ENCODE data around the gene KRTAP12-1. TPM values are rescaled to one million over a fixed set of nuclear protein-coding genes. Genes with fewer than 3 reads are reported as not detected.

The KRTAP12-1 gene
- total RNA-seq, 4 donors from 2014 or later: 6.0 to 32.1 TPM; not detected in 2

GRCh38 chr21:44696572-44696971 is 14.6 kb upstream of the KRTAP12-1 start:
- Histone ChIP-seq H3K4me3 (no peak overlapping the region), H3K4me1 (no peaks in the 10 kb centered on the region), H3K36me3 (no peaks in the 10 kb centered on the region), H3K27me3 (peaks cover 58% of the 10 kb centered on the region), H3K27ac (no peak overlapping the region), H3K9me3 (no peaks in the 10 kb centered on the region)
- no peak for DNase-seq (ENCODE audit: low spot score in 2 of 2)
- no peak for TF ChIP-seq EP300 (IDR thresholded peaks at IDR 0.05)
- no peak for TF ChIP-seq POLR2AphosphoS5 (IDR thresholded peaks at IDR 0.05)
- no peak for TF ChIP-seq POLR2A (IDR thresholded peaks at IDR 0.05)
- TF ChIP-seq CTCF (IDR thresholded peaks at IDR 0.05): no peak
- 68% methylated on average over 10 of the region's 10 CpGs for WGBS

DNA sequence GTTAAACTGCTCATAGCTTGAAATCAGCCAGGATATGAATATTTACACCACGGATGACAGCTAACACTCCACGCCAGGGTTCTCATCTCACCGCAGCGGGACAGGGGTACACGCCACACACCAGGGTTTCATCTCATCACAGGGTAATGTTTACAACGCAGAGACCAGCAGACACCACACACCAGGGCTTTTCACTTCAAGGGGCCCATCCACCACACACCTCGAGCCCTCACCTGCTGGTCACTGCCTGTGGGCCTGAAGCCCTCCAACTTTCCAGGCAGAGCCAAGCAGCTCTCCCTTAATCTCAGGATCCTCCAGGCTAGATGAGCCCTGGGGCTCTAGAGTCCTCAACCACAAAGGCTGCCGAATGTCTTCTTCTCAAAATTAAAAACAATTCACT is 13.7 kb upstream of the KRTAP12-1 start:
- DNase-seq (ENCODE audit: low spot score in 2 of 2): no peak

GRCh38 chr21:44695184-44695583 is 13.2 kb upstream of the KRTAP12-1 start:
- H3K27me3 ChIP-seq: peaks cover 44% of the 10 kb centered on the region
- H3K4me1 ChIP-seq: no peaks in the 10 kb centered on the region
- 71% methylated on average over 1 of the region's 8 CpGs for WGBS
- no peak overlapping the region for H3K4me3 ChIP-seq
- no peaks in the 10 kb centered on the region for H3K9me3 ChIP-seq
- no peak overlapping the region for H3K27ac ChIP-seq
- H3K36me3 ChIP-seq: no peaks in the 10 kb centered on the region
- TF ChIP-seq POLR2A (IDR thresholded peaks at IDR 0.05) (no peak), CTCF (IDR thresholded peaks at IDR 0.05) (no peak), EP300 (IDR thresholded peaks at IDR 0.05) (no peak), POLR2AphosphoS5 (IDR thresholded peaks at IDR 0.05) (no peak)
- no peak for DNase-seq (ENCODE audit: low spot score in 2 of 2)

More for the DNA sequence above, 13.7 kb upstream of the KRTAP12-1 start:
- Histone ChIP-seq H3K27me3 (peaks cover 49% of the 10 kb centered on the region), H3K9me3 (no peaks in the 10 kb centered on the region), H3K4me1 (no peaks in the 10 kb centered on the region), H3K36me3 (no peaks in the 10 kb centered on the region), H3K4me3 (no peak overlapping the region), H3K27ac (no peak overlapping the region)
- WGBS: 78% methylated on average over 8 of the region's 8 CpGs
- no peak for TF ChIP-seq POLR2AphosphoS5 (IDR thresholded peaks at IDR 0.05)
- no peak for TF ChIP-seq CTCF (IDR thresholded peaks at IDR 0.05)
- TF ChIP-seq POLR2A (IDR thresholded peaks at IDR 0.05): no peak
- TF ChIP-seq EP300 (IDR thresholded peaks at IDR 0.05): no peak

GRCh38 chr21:44694776-44695175 is 12.8 kb upstream of the KRTAP12-1 start:
- no peak for TF ChIP-seq POLR2AphosphoS5 (IDR thresholded peaks at IDR 0.05)
- no peak for TF ChIP-seq POLR2A (IDR thresholded peaks at IDR 0.05)
- TF ChIP-seq EP300 (IDR thresholded peaks at IDR 0.05): no peak
- no peak for TF ChIP-seq CTCF (IDR thresholded peaks at IDR 0.05)
- H3K36me3 ChIP-seq: no peaks in the 10 kb centered on the region
- no peak overlapping the region for H3K27ac ChIP-seq
- no peaks in the 10 kb centered on the region for H3K9me3 ChIP-seq
- H3K4me1 ChIP-seq: no peaks in the 10 kb centered on the region
- no peak for DNase-seq (ENCODE audit: low spot score in 2 of 2)
- no peak overlapping the region for H3K4me3 ChIP-seq
- 78% methylated on average over 11 of the region's 11 CpGs for WGBS
- H3K27me3 ChIP-seq: peaks cover 40% of the 10 kb centered on the region

- Histone ChIP-seq H3K27me3 (peaks cover 33% of the 10 kb centered on the region), H3K27ac (no peak overlapping the region), H3K4me1 (no peaks in the 10 kb centered on the region), H3K36me3 (no peaks in the 10 kb centered on the region), H3K9me3 (no peaks in the 10 kb centered on the region), H3K4me3 (no peak overlapping the region)
- 63% methylated on average over 2 of the region's 2 CpGs for WGBS
- TF ChIP-seq POLR2AphosphoS5 (IDR thresholded peaks at IDR 0.05) (no peak), POLR2A (IDR thresholded peaks at IDR 0.05) (no peak), EP300 (IDR thresholded peaks at IDR 0.05) (no peak), CTCF (IDR thresholded peaks at IDR 0.05) (no peak)
- no peak for DNase-seq (ENCODE audit: low spot score in 2 of 2)
Observed at GRCh38 chr21:44692798-44693512, 11.0 kb upstream of the KRTAP12-1 start.

All from suprapubic skin (tissue), 4 donors.